ENCODE measurements around the gene MRPL50.

Gene MRPL50

GRCh38 chr9:101365181-101365580 lies 33.2 kb downstream of the MRPL50 start:
- H3K9ac ChIP-seq (ENCODE audit: low read length) = no peak overlapping the region
- no peak overlapping the region for H3K4me3 ChIP-seq (ENCODE audit: low read length)
- H3K36me3 ChIP-seq (ENCODE audit: control insufficient read depth, insufficient read depth, low read length) = no peaks in the 10 kb centered on the region
- H3K27me3 ChIP-seq (ENCODE audit: control insufficient read depth, insufficient read depth, low read length) = no peaks in the 10 kb centered on the region
- no peaks in the 10 kb centered on the region for H3K4me1 ChIP-seq (ENCODE audit: control insufficient read depth, insufficient read depth, low read length)
- no peak overlapping the region for H3K27ac ChIP-seq (ENCODE audit: low read depth, low read length)

DNA sequence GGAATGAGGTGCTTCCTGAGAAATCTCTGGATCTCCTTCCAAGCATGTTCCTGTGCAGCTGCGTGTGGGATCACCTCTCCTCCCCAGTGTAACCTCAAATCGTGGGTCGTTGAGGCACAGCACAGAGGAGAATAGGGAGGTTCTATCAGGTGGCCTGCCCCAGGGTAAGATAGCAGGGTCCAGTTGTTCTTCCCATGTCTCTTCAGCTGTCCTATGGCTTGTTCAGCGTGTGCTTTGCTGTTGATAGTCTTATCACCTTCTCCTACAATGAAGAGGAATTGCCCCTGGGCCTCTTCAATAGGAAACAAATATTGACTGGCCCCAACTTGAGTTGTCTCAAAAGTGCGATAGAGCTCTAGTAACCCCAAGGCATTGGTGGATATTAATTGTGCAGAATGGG lies 36.0 kb downstream of the MRPL50 start:
- Histone ChIP-seq H3K27ac (ENCODE audit: low read depth, low read length) (no peak overlapping the region), H3K36me3 (ENCODE audit: control insufficient read depth, insufficient read depth, low read length) (no peaks in the 10 kb centered on the region), H3K4me3 (ENCODE audit: low read length) (no peak overlapping the region), H3K27me3 (ENCODE audit: control insufficient read depth, insufficient read depth, low read length) (no peaks in the 10 kb centered on the region), H3K9ac (ENCODE audit: low read length) (no peak overlapping the region), H3K4me1 (ENCODE audit: control insufficient read depth, insufficient read depth, low read length) (no peaks in the 10 kb centered on the region)

- H3K36me3 ChIP-seq (ENCODE audit: control insufficient read depth, insufficient read depth, low read length) = no peaks in the 10 kb centered on the region
These were observed 37.8 kb downstream of the MRPL50 start for GRCh38 chr9:101360647-101361046.

DNA sequence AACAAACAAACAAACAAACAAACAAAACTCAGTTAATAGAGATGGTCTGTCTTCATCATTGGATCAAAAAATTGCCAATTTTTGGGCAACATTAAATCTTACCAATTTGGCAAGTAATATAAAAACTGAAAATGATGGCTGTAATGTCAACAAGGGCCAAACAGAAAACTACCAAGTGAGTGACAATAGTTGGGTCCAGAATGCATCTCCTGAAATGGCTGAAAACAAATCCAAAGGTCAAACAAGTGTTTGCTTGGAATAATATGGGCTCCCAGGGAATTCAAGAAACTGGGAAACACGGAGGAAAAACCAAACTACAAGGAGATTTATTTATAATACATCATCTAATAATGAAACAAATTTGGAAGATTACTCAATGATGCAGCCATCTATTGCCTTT lies 38.7 kb downstream of the MRPL50 start:
- Histone ChIP-seq H3K36me3 (ENCODE audit: control insufficient read depth, insufficient read depth, low read length) (no peaks in the 10 kb centered on the region), H3K4me3 (ENCODE audit: low read length) (no peak overlapping the region), H3K27ac (ENCODE audit: low read depth, low read length) (no peak overlapping the region), H3K27me3 (ENCODE audit: control insufficient read depth, insufficient read depth, low read length) (no peaks in the 10 kb centered on the region), H3K4me1 (ENCODE audit: control insufficient read depth, insufficient read depth, low read length) (no peaks in the 10 kb centered on the region), H3K9ac (ENCODE audit: low read length) (no peak overlapping the region)

More at GRCh38 chr9:101360647-101361046, 37.8 kb downstream of the MRPL50 start:
- Histone ChIP-seq H3K4me3 (ENCODE audit: low read length) (no peak overlapping the region), H3K27ac (ENCODE audit: low read depth, low read length) (no peak overlapping the region), H3K27me3 (ENCODE audit: control insufficient read depth, insufficient read depth, low read length) (no peaks in the 10 kb centered on the region), H3K4me1 (ENCODE audit: control insufficient read depth, insufficient read depth, low read length) (no peaks in the 10 kb centered on the region), H3K9ac (ENCODE audit: low read length) (no peak overlapping the region)

DNA sequence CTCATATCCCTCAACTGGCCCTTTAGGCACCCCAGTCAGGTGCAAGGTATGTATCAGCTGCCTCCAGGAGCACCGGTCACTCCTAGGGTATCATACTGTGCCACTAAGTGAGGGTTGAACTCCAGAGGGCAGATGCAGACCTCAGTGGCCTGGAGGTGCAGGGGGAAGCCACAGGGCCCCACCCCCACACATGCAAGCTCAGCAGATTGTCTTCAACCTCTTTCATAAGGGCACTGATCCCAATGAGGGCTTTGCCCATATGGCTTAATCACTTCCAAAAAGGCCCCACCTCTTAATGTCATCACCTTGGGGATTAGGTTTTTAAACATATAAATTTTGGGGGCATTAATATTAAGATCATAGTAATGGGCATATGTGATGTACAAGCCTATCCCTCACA lies 41.8 kb downstream of the MRPL50 start:
- H3K9ac ChIP-seq (ENCODE audit: low read length) = no peak overlapping the region
- no peak overlapping the region for H3K4me3 ChIP-seq (ENCODE audit: low read length)
- no peaks in the 10 kb centered on the region for H3K4me1 ChIP-seq (ENCODE audit: control insufficient read depth, insufficient read depth, low read length)
- no peaks in the 10 kb centered on the region for H3K27me3 ChIP-seq (ENCODE audit: control insufficient read depth, insufficient read depth, low read length)
- no peak overlapping the region for H3K27ac ChIP-seq (ENCODE audit: low read depth, low read length)
- no peaks in the 10 kb centered on the region for H3K36me3 ChIP-seq (ENCODE audit: control insufficient read depth, insufficient read depth, low read length)

DNA sequence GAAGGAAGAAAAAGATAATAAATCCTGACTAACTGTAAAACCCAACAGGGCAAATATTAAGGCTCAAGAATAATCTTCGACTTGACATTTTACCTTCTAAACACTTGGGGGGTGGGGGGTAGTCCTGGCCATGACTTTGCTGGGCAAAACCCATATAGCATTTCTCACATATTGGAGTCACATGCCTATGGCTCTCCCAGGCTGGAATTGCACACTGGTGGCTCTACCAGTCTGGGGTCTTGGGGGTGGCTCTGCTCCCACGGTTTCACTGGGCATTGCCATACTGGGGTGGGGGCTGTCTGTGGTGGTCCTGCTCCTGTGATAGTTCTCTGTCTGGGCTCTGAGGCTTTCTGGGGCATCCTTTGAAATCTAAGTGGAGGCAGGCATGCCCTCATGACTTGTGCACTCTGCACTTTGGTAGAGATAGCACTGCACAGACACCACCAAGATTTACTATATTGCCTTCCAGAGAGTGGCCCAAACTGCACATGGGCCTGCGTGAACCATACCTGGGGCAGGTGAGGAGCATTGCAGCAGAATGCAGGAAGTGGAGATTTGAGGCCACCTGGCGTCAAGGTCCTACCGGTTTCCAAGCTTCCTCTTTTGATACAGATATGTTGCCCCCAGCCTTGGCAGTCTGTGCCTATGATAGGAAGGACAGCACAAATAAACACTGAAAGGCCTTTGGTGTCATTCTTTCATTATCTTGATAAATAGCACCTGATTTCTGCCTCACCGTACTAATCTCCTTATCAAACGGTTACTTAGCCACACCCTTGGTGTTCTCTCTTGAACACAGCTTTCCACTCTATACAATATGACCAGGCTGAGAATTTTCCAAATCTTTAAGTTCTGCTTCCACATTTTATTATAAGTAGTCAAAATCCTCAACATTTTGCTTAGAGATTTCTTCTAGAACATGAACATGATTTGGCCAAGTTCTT lies 43.4 kb downstream of the MRPL50 start:
- Histone ChIP-seq H3K36me3 (ENCODE audit: control insufficient read depth, insufficient read depth, low read length) (no peaks in the 10 kb centered on the region), H3K4me1 (ENCODE audit: control insufficient read depth, insufficient read depth, low read length) (no peaks in the 10 kb centered on the region), H3K27ac (ENCODE audit: low read depth, low read length) (no peak overlapping the region), H3K4me3 (ENCODE audit: low read length) (no peak overlapping the region), H3K9ac (ENCODE audit: low read length) (no peak overlapping the region), H3K27me3 (ENCODE audit: control insufficient read depth, insufficient read depth, low read length) (no peaks in the 10 kb centered on the region)

DNA sequence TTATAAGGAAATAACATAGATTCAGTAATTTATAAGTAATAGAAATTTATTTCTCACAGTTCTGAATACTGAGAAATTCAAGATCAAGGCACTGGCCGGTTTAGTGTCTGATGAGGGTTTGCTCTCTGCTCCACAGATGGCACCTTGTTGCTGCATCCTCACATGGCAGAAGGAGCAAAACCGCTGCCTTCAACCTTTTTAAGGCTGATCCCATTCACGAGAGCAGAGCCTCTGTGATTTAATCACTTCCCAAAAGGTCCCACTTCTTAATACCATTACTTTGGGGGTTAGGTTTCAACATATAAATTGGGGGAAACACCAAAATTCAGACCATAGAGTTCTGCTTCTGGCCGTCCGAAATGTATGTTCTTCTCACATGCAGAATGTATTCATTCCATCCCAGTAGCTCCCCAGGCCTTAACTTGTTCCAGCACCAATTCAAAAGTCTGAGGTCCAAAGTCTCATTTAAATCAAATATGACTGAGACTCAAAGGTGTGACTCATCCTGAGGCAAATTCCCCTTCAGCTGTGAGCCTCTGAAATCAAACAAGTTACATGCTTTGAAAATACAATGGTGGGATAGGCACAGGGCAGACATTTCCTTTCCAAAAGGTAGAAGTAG lies 44.2 kb downstream of the MRPL50 start:
- Histone ChIP-seq H3K27ac (ENCODE audit: low read depth, low read length) (no peak overlapping the region), H3K9ac (ENCODE audit: low read length) (no peak overlapping the region), H3K4me3 (ENCODE audit: low read length) (no peak overlapping the region), H3K27me3 (ENCODE audit: control insufficient read depth, insufficient read depth, low read length) (no peaks in the 10 kb centered on the region), H3K36me3 (ENCODE audit: control insufficient read depth, insufficient read depth, low read length) (no peaks in the 10 kb centered on the region), H3K4me1 (ENCODE audit: control insufficient read depth, insufficient read depth, low read length) (no peaks in the 10 kb centered on the region)

- Histone ChIP-seq H3K27me3 (ENCODE audit: control insufficient read depth, insufficient read depth, low read length) (no peaks in the 10 kb centered on the region), H3K9ac (ENCODE audit: low read length) (no peak overlapping the region), H3K36me3 (ENCODE audit: control insufficient read depth, insufficient read depth, low read length) (no peaks in the 10 kb centered on the region), H3K27ac (ENCODE audit: low read depth, low read length) (no peak overlapping the region), H3K4me1 (ENCODE audit: control insufficient read depth, insufficient read depth, low read length) (no peaks in the 10 kb centered on the region), H3K4me3 (ENCODE audit: low read length) (no peak overlapping the region)
These were observed 44.7 kb downstream of the MRPL50 start for GRCh38 chr9:101353683-101354082.

DNA sequence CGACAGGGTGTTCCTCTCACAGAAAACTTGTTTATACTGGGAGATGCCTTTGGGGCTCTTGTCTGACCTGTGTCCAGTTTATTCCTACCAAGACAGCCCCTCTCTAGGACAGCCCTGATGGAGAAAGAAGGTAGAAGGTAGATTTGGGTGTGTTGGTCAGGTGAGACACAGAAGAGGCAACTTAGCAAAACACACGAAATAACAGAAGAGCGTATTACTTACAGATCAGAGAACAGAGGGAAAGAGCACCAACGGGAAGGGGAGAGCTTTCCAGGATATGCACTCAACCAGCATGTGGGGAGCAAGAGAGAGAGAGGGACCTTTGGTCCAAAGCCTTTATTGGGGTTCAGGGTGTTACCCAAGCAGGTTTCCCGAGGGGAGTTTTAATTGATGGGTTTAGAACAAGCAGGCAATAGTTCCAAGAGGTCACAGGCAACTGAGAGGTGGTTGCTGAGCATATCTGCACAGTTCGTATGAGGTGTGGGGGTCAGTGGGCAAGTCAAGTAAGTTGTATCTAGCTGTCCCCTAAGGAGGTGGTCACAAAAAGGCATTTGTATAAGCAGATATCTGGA lies 45.4 kb downstream of the MRPL50 start:
- Histone ChIP-seq H3K27me3 (ENCODE audit: control insufficient read depth, insufficient read depth, low read length) (no peaks in the 10 kb centered on the region), H3K4me1 (ENCODE audit: control insufficient read depth, insufficient read depth, low read length) (no peaks in the 10 kb centered on the region), H3K4me3 (ENCODE audit: low read length) (no peak overlapping the region), H3K9ac (ENCODE audit: low read length) (no peak overlapping the region), H3K27ac (ENCODE audit: low read depth, low read length) (no peak overlapping the region), H3K36me3 (ENCODE audit: control insufficient read depth, insufficient read depth, low read length) (no peaks in the 10 kb centered on the region)

- H3K4me3 ChIP-seq (ENCODE audit: low read length) = no peak overlapping the region
- no peaks in the 10 kb centered on the region for H3K4me1 ChIP-seq (ENCODE audit: control insufficient read depth, insufficient read depth, low read length)
- no peaks in the 10 kb centered on the region for H3K36me3 ChIP-seq (ENCODE audit: control insufficient read depth, insufficient read depth, low read length)
- no peak overlapping the region for H3K27ac ChIP-seq (ENCODE audit: low read depth, low read length)
- H3K27me3 ChIP-seq (ENCODE audit: control insufficient read depth, insufficient read depth, low read length) = peaks cover under 1% of the 10 kb centered on the region
- H3K9ac ChIP-seq (ENCODE audit: low read length) = no peak overlapping the region
These were observed 48.1 kb downstream of the MRPL50 start for GRCh38 chr9:101350285-101350684.

GRCh38 chr9:101342595-101342994 lies 55.8 kb downstream of the MRPL50 start:
- H3K27ac ChIP-seq (ENCODE audit: low read depth, low read length) = no peak overlapping the region
- H3K4me3 ChIP-seq (ENCODE audit: low read length) = no peak overlapping the region
- H3K36me3 ChIP-seq (ENCODE audit: control insufficient read depth, insufficient read depth, low read length) = no peaks in the 10 kb centered on the region
- H3K9ac ChIP-seq (ENCODE audit: low read length) = no peak overlapping the region
- H3K4me1 ChIP-seq (ENCODE audit: control insufficient read depth, insufficient read depth, low read length) = no peaks in the 10 kb centered on the region
- peaks cover 2% of the 10 kb centered on the region for H3K27me3 ChIP-seq (ENCODE audit: control insufficient read depth, insufficient read depth, low read length)

- H3K4me1 ChIP-seq (ENCODE audit: control insufficient read depth, insufficient read depth, low read length) = no peaks in the 10 kb centered on the region
- H3K4me3 ChIP-seq (ENCODE audit: low read length) = no peak overlapping the region
- H3K27me3 ChIP-seq (ENCODE audit: control insufficient read depth, insufficient read depth, low read length) = peaks cover 2% of the 10 kb centered on the region
- H3K36me3 ChIP-seq (ENCODE audit: control insufficient read depth, insufficient read depth, low read length) = no peaks in the 10 kb centered on the region
- no peak overlapping the region for H3K27ac ChIP-seq (ENCODE audit: low read depth, low read length)
- no peak overlapping the region for H3K9ac ChIP-seq (ENCODE audit: low read length)
These were observed 56.5 kb downstream of the MRPL50 start for GRCh38 chr9:101341958-101342357.
